DLD1 (cell line): Measurements from ENCODE around the gene BCL7C.
"Not testable (repeated sequence)": the region's sequence is repeated elsewhere in the genome, so short reads cannot be mapped to it uniquely, and the experiment has no call there.

Experiments
- in situ Hi-C: cut with HindIII; loops from 2 replicates; pipeline ENCODE4 v1.10.0; 2017; ENCODE audit warnings: low sequenced_read_pairs

Gene BCL7C

GRCh38 chr16:30893744-30894539 is at the start of gene BCL7C:
BCL7C (minus strand) TSS chr16:30894077; CDS start chr16:30893944, 133 bp downstream.
- in situ Hi-C loops, result no loop called here

DNA sequence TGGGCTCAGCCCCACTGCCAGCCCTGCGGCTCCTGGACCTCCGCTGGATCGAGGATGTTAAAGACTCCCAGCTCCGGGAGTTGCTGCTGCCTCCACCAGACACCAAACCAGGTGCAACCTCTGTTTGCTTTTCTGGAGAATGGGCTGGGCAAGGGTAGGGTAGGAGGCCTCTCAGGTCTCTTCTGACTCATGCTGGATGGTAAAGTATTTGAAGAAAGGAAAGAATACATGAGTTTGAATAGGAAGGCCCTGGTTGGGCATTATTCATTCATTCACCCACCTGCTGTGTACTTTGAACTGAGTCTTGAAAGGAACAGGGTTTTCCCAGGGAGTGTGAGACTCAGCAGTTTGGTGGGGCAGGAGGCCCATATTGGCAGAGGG is 48.5 kb upstream of the BCL7C start:
- in situ Hi-C loops, result no loop called here

DNA sequence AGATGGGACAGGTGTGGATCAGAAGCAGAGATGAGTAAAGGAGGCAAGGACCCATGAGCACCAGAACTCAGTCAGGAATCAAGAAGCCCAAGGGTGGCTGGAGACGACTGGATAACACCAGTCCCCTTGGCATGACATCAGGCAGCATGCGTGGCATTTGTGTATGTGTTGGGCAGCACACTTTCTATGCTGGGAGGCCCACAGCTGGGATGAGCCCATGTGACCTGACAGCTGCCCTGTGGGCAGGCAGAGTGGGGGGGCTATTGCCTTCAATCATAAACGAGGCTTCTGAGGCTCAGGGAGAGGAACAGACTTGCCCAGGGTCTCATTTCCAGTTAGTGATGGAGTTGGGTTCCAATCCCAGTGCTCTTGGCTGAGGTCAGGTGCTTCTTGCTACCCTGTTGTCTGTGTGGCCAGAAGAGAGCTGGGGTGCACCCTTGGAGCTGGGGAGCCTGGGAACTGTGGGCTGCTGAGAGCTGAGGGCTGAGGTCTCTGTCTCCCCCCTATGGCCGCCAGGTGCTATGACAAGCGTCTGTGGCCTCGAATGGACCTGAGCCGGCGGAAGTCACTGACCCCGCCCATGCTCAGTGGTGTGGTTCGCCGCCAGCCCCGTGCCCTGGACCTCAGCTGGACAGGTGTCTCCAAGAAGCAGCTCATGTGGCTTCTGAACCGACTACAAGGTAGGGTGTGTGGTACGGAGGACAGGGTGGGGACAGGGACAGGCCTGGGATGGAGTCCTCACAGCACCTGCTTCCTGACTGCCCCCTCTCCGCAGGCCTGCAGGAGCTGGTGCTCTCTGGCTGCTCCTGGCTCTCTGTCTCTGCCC is 47.9 kb upstream of the BCL7C start:
- in situ Hi-C loops, result no loop called here

DNA sequence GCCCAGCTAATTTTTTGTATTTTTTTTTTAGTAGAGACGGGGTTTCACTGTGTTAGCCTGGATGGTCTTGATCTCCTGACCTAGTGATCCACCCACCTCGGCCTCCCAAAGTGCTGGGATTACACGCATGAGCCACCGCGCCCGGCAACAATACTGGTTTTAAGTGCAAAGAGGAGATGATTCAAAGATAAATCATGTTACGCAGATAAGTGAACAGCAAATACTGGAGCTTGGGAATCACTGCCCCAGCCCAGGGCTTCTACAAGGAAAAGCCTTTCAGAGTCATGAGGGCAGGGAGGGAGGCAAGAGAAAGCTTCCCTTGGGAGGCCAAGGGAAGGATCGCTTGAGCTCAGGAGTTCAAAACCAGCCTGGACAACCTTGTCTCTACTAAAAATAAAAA is 45.7 kb upstream of the BCL7C start:
- in situ Hi-C loops, result not testable (repeated sequence)

DNA sequence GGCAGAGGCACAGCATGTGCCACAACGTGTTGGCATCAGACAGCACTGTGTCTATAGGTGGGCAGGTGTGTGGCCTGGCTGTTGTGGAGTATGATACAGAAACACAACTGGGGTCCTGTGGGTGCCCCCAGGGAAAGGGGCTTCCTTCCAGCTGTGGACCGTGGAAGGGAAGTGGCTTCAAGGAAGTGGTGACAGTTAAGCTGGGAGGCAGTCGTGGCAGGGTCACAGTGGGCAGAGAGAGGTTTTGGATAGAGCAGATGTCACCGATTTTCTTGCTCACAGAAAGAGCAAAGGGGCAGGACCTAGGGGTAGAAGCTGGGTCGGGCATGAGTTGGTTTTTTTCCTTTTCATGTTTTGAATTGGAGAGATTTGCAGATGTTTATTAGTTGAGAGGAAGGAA is 43.8 kb upstream of the BCL7C start:
- in situ Hi-C loops, result no loop called here

DNA sequence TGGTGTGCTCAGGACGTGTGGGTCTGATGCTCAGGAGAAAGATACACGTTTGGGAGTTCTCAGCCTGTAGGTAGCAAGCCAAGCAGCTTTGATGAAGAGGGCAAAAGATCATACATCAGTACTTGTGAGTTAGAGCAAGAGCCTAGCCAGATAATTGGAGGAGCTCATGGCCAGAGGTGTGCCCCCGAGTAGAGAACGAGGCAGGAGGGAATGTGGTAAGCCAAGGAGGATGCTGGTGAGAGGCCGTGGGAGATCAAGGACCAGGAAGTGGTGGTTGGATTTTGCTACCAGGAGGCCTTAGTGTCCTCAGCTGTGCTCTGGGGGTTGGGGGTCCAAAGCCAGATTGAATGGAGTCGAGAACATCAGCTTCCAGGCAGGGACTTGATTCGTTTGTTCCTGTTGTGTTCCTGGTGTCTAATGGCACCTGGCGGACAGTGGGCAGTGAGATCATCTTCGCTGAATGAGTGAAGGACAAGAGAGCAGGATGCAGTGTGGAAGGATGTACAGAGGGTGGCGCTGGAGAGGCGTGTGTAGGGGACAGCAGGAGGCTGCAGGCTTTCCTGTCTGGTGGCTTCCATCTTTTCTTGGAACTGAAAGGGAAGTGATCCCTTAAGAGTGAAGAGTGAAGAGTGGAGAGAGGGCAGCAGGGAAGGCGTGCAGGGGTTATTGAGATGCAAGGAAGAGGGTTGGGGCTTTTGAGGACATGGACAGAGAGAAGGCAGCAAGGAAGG is 41.1 kb upstream of the BCL7C start:
- in situ Hi-C loops, result no loop called here

GRCh38 chr16:30931068-30931650 is 37.3 kb upstream of the BCL7C start:
- in situ Hi-C loops, result no loop called here

DNA sequence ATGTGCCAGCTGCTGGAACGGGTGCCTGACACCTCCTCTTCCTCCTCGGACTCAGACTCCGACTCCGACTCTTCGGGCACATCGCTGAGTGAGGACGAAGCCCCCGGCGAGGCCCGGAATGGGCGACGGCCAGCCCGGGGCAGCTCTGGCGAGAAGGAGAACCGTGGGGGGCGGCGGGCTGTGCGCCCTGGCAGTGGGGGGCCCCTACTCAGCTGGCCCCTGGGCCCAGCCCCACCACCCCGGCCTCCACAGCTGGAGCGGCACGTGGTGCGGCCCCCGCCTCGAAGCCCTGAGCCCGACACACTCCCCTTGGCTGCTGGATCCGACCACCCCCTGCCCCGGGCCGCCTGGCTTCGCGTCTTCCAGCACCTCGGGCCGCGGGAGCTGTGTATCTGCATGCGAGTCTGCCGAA is 36.3 kb upstream of the BCL7C start:
- in situ Hi-C loops, result no loop called here

DNA sequence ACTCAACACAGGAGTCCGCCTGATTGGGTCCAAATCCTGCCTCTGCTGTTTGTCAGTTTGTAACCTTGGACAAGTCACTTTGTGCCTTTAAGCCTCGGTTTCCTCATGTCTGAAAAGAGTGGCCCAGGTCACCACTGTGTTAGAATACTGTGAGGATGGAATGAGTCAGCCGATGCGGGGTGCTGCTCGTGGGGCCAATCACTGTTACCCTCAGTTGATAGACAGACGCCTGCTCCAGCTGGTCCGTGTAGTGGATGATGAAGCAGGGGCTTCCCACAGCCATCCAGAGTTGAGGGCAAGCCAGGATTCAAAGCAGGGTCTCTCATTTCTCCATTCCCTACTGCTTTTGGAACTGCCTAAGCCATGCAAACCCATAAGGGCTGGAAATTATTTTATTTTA is 35.3 kb upstream of the BCL7C start:
- in situ Hi-C loops, result no loop called here

DNA sequence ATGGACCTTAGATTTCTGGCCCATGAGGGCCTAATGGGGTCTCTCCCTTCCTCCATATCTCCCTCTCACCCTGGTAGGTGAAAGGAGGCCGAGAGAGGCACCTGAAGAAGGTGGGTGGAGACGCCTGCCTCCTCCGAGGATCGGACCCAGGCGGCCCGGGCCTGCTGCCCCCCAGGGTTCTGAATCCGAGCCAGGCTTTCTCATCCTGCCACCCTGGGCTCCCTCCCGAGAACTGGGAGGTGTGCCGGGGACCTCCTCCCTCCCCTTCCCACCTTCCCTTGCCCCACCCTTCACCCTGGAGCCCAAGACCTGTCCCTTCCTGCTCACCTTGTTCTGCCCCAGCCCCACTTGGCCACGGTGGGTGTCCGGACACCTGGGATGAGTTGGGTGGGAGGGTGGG is 34.5 kb upstream of the BCL7C start:
- in situ Hi-C loops, result no loop called here

- in situ Hi-C loops, result no loop called here
These were observed 34.0 kb upstream of the BCL7C start for GRCh38 chr16:30927789-30928378.

GRCh38 chr16:30926937-30927788 is 33.3 kb upstream of the BCL7C start:
- in situ Hi-C loops, result no loop called here

- in situ Hi-C loops, result no loop called here
These were observed 32.3 kb upstream of the BCL7C start for GRCh38 chr16:30925995-30926811.

GRCh38 chr16:30925632-30925987 is 31.7 kb upstream of the BCL7C start:
- in situ Hi-C loops, result no loop called here

- in situ Hi-C loops, result no loop called here
These were observed 31.2 kb upstream of the BCL7C start for GRCh38 chr16:30924913-30925631.

DNA sequence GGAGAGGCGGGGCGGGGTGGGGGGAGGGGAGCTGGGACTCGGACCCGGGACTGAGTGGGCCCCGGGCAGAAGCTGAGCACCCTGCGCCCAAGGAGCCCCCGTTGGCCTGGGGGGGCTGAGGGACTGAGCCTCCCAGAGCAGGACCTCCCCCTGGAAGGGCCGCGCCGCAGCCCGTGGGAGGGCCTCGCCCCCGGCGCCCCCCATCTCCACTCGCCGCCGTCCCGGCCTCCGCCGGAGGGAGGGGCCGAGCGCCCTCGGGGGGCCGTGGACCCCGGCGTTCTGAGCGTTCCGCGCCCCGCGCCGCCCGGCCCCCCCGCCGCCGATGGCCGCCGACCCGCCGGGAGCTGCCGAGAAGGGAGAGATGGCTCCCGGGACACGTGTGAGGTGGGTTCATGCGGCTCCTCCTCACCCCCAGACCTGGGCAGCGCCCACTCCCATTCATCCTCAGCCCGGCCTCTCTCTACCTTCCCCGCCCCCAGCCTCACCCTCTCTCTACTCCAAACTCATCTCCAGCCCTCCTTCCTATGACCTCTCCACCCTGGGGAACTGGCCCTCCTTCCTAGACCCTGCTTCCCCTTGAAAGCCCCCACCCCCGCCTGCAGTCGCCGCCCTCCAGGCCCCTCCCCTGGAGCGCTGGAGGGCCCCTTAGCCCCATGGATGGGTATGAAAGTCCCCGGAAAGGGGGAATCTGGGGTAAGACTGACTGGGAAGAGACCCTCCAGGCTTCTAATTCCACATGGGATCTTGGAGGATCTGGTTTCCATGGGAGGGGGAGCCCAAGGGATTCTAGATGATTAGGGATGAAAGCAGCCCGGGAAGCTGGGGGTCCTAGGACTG is 30.4 kb upstream of the BCL7C start:
- in situ Hi-C loops, result no loop called here

DNA sequence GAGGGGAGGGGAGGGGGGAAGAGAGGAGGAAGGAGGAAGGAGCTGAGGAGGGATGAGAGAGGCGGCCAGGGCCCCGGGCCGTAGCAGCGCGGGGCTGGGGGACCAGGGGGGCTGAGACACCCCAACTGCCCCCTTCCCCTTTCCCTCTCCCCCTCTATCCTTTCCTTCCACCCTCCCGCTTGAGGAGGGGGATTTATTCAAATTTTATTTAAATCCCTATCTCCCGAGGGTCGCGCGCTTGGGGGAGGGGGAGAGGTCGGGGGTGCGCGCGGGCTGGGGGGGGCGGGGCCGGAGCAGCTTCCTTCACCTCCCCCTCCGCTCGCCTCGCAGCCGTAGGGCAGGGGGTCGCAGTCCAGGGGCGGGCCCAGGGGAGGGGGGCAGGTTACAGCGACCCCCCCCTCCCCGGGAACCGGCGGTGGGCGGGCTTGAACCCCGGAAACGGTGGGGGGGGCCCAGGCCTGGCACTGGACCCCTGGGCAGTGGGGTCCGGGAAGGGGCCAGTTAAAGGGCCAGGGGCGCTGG is 29.7 kb upstream of the BCL7C start, which contains the start of gene FBXL19:
FBXL19 (plus strand) TSS at position 19 of the 522 bp plus-strand sequence. CDS start 2,183 bp downstream, outside the sequence.
- in situ Hi-C loops, result no loop called here
